Body of pancreas (tissue), 4 donors: ENCODE data around the gene ABCB6. TPM values are rescaled to one million over a fixed set of nuclear protein-coding genes. Genes with fewer than 3 reads are reported as not detected.
A peak's percentile ranks its signal among the peaks of the same experiment; 100 is the strongest.

ENCODE experiments used
- ATAC-seq: fragments of 150-250 bp; one replicate; pipeline ENCODE4 v1.9.1; 2016
- DNase-seq, 4 donors: peaks; one replicate each; pipeline ENCODE4 v3.0.0-alpha.2; 2019
- H3K27ac ChIP-seq, 4 donors: fragments of 200-600 bp; sonication (generic); 1 replicate in 3 of 4; 2 replicates in 1 of 4; pipeline versions ENCODE4 v1.5.1 to v1.6.1; 2016 to 2019; ENCODE audit warnings: mild to moderate bottlenecking in 1 of 4, mixed read lengths in 1 of 4, moderate library complexity in 1 of 4
- H3K27me3 ChIP-seq, 2 donors: fragments of 200-600 bp; sonication (generic); one replicate each; pipeline ENCODE4 v1.6.0; 2016; ENCODE audit warnings: mild to moderate bottlenecking in 1 of 2
- H3K36me3 ChIP-seq, 2 donors: fragments of 200-600 bp; sonication (generic); replicated peaks in 1 of 2; 2 replicates each; pipeline ENCODE4 v1.5.1; 2016; ENCODE audit warnings: low read depth in 2 of 2; ENCODE audit not compliant: insufficient read depth in 1 of 2
- H3K4me1 ChIP-seq: fragments of 200-600 bp; sonication (generic); one replicate; pipeline ENCODE4 v1.6.0; 2016
- H3K4me3 ChIP-seq, 2 donors: fragments of 200-600 bp; sonication (generic); 1 replicate in 1 of 2; 2 replicates in 1 of 2; pipeline ENCODE4 v1.5.1; 2016 to 2019
- H3K9me3 ChIP-seq, 3 donors: fragments of 200-600 bp; sonication (generic); 1 replicate in 2 of 3; 2 replicates in 1 of 3; pipeline ENCODE4 v1.5.1; 2016
- POLR2A ChIP-seq, 3 donors: fragments of 450-650 bp; IDR thresholded peaks; one replicate each; pipeline ENCODE4 v1.6.1; 2016; ENCODE audit warnings: antibody characterized with exemption in 3 of 3, mild to moderate bottlenecking in 2 of 3
- WGBS, 2 donors: methylation state at CpG; one replicate each; pipeline ENCODE4 v1.1.5; 2017; 5-methylcytosine and 5-hydroxymethylcytosine counted together
- intact Hi-C: fragments of 100-400 bp; cut with DNase I; formaldehyde crosslinking; loops from one replicate; pipeline ENCODE4 v1.15.1; 2023
- total RNA-seq, 2 donors: library from RNA; depleted of rRNA; stranded (reverse); fragments of >200 nt; gene quantifications; one replicate each; pipeline ENCODE4 v1.1.0, GENCODE V29; 2016
- TF ChIP-seq, protein P1 (sequence below), 7 experiments: fragments of 450-650 bp in 4 of 7; fragments of 200-600 bp in 3 of 7; sonication (generic) in 3 of 7; IDR thresholded peaks; one replicate each; pipeline ENCODE4 v1.5.1; 2016 to 2019; ENCODE audit warnings: antibody characterized with exemption in 7 of 7

ABCB6 gene
- total RNA-seq, 2 donors from 2014 or later: 10.5 to 11.7 TPM

- H3K36me3 ChIP-seq: peaks cover 0 to 3% of the 10 kb centered on the region in 2 donors
- no peaks in the 10 kb centered on the region for H3K27me3 ChIP-seq
- no peak for ATAC-seq
- H3K4me3 ChIP-seq: no peak overlapping the region
- H3K9me3 ChIP-seq: no peaks in the 10 kb centered on the region
- no peak for TF ChIP-seq POLR2A (IDR thresholded peaks at IDR 0.05)
- TF ChIP-seq, protein P1, sequence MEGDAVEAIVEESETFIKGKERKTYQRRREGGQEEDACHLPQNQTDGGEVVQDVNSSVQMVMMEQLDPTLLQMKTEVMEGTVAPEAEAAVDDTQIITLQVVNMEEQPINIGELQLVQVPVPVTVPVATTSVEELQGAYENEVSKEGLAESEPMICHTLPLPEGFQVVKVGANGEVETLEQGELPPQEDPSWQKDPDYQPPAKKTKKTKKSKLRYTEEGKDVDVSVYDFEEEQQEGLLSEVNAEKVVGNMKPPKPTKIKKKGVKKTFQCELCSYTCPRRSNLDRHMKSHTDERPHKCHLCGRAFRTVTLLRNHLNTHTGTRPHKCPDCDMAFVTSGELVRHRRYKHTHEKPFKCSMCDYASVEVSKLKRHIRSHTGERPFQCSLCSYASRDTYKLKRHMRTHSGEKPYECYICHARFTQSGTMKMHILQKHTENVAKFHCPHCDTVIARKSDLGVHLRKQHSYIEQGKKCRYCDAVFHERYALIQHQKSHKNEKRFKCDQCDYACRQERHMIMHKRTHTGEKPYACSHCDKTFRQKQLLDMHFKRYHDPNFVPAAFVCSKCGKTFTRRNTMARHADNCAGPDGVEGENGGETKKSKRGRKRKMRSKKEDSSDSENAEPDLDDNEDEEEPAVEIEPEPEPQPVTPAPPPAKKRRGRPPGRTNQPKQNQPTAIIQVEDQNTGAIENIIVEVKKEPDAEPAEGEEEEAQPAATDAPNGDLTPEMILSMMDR (IDR thresholded peaks at IDR 0.05): no peak
- H3K27ac ChIP-seq: peak overlapping the region in 2 of 4 donors; percentile 95 to 98
- H3K4me1 ChIP-seq: peaks cover 19% of the 10 kb centered on the region
- WGBS, 2 donors: 72 to 81% methylated on average over 16 to 17 of the region's 17 CpGs
- no peak for DNase-seq
- intact Hi-C loops: no loop called here
These were observed 10.6 kb downstream of the ABCB6 start for GRCh38 chr2:219207884-219208740.

GRCh38 chr2:219207134-219207883 is 11.4 kb downstream of the ABCB6 start:
- H3K9me3 ChIP-seq: no peaks in the 10 kb centered on the region
- no peak for TF ChIP-seq POLR2A (IDR thresholded peaks at IDR 0.05)
- TF ChIP-seq, protein P1 (IDR thresholded peaks at IDR 0.05): no peak
- H3K4me3 ChIP-seq: peak overlapping the region; percentile 51 to 53
- H3K4me1 ChIP-seq: peaks cover 19% of the 10 kb centered on the region
- H3K36me3 ChIP-seq: peaks cover 0 to 1% of the 10 kb centered on the region in 2 donors
- intact Hi-C loops: no loop called here
- DNase-seq (peak in 1 of 4 donors; percentile 10), ATAC-seq (no peak)
- H3K27ac ChIP-seq: peak overlapping the region; percentile 78 to 98 (median 94)
- H3K27me3 ChIP-seq: no peaks in the 10 kb centered on the region
- 13 to 19% methylated on average over 20 to 21 of the region's 22 CpGs for WGBS, 2 donors

GRCh38 chr2:219206328-219207133 is 12.2 kb downstream of the ABCB6 start, which contains the start of gene ZFAND2B:
TSS of gene ZFAND2B (plus strand) at chr2:219206782. CDS start at chr2:219206988, 206 bp downstream.
- peak within 1 kb of the TSS; percentile 78 to 98 (median 94) for H3K27ac ChIP-seq
- H3K4me1 ChIP-seq: peaks cover 19% of the 10 kb centered on the region
- WGBS, 2 donors: 1% methylated on average over 22 to 55 of the region's 76 CpGs
- intact Hi-C loops: no loop called here
- ATAC-seq (peak; percentile 97), DNase-seq (peak; percentile 94 to 98 (median 96))
- TF ChIP-seq POLR2A (IDR thresholded peaks at IDR 0.05): peak; percentile 94 to 97 (median 96)
- TF ChIP-seq, protein P1 (IDR thresholded peaks at IDR 0.05): peak in 4 of 7 experiments; percentile 28 to 48 (median 39)
- H3K27me3 ChIP-seq: no peaks in the 10 kb centered on the region
- no peaks in the 10 kb centered on the region for H3K9me3 ChIP-seq
- peak within 1 kb of the TSS; percentile 51 to 53 for H3K4me3 ChIP-seq
- peaks cover 0 to 1% of the 10 kb centered on the region in 2 donors for H3K36me3 ChIP-seq

- peak overlapping the region; percentile 78 to 98 (median 94) for H3K27ac ChIP-seq
- no peak overlapping the region for H3K4me3 ChIP-seq
- no peaks in the 10 kb centered on the region for H3K9me3 ChIP-seq
- intact Hi-C loops: no loop called here
- H3K4me1 ChIP-seq: peaks cover 23% of the 10 kb centered on the region
- ATAC-seq (no peak), DNase-seq (no peak)
- WGBS, 2 donors: 4 to 5% methylated on average over 7 of the region's 7 CpGs
- no peak for TF ChIP-seq POLR2A (IDR thresholded peaks at IDR 0.05)
- TF ChIP-seq, protein P1 (IDR thresholded peaks at IDR 0.05): no peak
- no peaks in the 10 kb centered on the region for H3K27me3 ChIP-seq
- H3K36me3 ChIP-seq: peaks cover 0 to 1% of the 10 kb centered on the region in 2 donors
These were observed 12.8 kb downstream of the ABCB6 start for GRCh38 chr2:219205981-219206327.
